ENCODE results near the gene MXRA8.

DNA sequence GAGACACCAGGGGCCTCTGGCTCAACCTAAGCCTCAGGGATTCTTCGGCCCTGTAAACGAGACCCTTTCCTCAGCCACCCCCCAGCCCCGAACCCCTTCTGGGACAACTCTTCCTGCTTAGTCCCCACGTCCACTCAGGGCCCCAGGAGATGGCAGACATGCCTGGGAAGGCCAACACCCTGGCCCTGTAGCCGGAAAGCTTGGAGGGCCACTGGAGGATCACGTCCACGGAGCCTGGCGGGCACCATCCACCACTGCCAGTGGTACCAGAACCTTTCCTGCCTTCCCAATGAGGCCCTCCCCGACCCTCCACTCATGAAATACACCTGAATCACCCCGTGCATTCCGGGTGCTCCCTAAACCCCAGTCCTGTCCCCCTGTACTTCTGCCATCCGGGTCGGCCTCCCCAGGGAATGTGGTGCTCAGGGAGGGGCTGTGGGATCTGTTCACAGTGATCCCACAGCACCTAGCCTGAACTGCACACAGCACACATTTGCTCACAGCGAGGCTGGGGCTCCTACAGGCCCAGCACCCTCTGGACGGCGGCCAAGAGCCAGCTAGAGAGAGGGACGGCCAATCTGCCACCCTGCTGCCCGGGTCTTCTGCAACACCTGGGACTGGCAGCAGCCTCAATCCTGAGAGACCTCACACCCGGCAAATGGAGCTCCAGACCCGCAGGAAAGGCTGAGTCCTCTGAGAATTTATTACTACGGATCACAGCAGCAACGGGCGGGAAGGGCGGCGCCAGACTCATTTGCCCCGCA, 14.9 kb upstream of the MXRA8 start:
- TF ChIP-seq POLR2AphosphoS5 (IDR thresholded peaks at IDR 0.05; ENCODE audit: low read depth, low read length), result no peak
- no peak for TF ChIP-seq SIN3A (IDR thresholded peaks at IDR 0.05; ENCODE audit: borderline replicate concordance, insufficient read depth, low read length)
- TF ChIP-seq, protein P1, sequence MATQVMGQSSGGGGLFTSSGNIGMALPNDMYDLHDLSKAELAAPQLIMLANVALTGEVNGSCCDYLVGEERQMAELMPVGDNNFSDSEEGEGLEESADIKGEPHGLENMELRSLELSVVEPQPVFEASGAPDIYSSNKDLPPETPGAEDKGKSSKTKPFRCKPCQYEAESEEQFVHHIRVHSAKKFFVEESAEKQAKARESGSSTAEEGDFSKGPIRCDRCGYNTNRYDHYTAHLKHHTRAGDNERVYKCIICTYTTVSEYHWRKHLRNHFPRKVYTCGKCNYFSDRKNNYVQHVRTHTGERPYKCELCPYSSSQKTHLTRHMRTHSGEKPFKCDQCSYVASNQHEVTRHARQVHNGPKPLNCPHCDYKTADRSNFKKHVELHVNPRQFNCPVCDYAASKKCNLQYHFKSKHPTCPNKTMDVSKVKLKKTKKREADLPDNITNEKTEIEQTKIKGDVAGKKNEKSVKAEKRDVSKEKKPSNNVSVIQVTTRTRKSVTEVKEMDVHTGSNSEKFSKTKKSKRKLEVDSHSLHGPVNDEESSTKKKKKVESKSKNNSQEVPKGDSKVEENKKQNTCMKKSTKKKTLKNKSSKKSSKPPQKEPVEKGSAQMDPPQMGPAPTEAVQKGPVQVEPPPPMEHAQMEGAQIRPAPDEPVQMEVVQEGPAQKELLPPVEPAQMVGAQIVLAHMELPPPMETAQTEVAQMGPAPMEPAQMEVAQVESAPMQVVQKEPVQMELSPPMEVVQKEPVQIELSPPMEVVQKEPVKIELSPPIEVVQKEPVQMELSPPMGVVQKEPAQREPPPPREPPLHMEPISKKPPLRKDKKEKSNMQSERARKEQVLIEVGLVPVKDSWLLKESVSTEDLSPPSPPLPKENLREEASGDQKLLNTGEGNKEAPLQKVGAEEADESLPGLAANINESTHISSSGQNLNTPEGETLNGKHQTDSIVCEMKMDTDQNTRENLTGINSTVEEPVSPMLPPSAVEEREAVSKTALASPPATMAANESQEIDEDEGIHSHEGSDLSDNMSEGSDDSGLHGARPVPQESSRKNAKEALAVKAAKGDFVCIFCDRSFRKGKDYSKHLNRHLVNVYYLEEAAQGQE (IDR thresholded peaks at IDR 0.05; ENCODE audit: insufficient read depth in 1 of 2, low read depth in 2 of 2, low read length in 2 of 2), result no peak
- no peak for TF ChIP-seq TAF1 (IDR thresholded peaks at IDR 0.05; ENCODE audit: borderline replicate concordance, insufficient read depth, low read length)
